GM12872 (cell line): ENCODE measurements around the gene ENTREP1.

Source experiments
- CTCF ChIP-seq: IDR thresholded peaks from 3 replicates; pipeline ENCODE4 v1.5.1; 2011; ENCODE audit warnings: low read depth, mild to moderate bottlenecking, low read length, moderate library complexity; ENCODE audit not compliant: insufficient read depth

ENTREP1 gene

DNA sequence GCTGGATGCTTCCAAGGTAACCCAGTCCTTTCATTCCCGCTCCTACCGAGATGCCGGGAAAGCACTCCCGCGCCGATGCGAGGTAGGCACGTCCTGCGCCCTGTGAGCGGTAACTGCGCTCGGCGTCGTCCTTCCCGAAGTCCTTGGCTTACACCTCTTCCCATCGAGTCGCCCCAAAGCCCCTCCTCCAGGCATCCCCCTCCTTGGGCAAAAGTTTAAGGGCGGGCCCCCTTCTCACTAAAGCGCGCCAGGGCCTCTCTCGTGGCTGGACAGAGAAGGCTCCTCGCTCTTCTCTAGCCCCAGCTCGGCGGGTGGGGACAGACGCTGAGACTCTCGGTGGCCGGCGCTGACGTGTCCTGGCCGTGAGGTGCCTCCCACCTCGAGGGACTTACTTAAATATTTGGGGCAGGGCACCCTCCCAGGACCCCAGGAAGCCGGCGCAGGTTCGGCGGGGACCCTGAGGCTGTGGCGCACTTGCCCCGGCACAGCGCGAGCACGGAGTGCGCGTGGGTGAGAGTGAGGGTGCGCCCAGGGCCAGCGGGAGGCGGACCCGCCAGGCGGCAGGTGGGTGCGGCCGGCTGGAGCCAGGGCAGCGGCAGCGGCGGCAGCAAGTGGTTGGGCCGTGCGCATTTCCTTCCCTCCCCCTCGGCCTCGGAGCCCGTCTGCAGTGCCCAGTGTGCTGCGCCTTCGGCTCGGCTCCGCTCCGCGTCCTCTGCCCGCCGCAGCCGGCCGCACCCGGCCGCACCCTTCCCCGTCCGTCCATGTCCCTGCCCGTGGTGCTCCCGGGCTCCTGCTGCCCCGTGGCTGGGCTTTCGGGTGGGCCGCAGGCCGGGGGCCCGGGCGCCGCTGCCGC is at the start of gene ENTREP1:
ENTREP1 (plus strand) TSS at position 667 of the 853 bp plus-strand sequence; CDS start at position 762, 95 bp downstream.
- TF ChIP-seq CTCF, result no peak

- TF ChIP-seq CTCF, result no peak
Measured at GRCh38 chr9:69276775-69277174, 48.2 kb upstream of the ENTREP1 start.

- TF ChIP-seq CTCF, result no peak
Measured at GRCh38 chr9:69279084-69279731, 45.8 kb upstream of the ENTREP1 start.

DNA sequence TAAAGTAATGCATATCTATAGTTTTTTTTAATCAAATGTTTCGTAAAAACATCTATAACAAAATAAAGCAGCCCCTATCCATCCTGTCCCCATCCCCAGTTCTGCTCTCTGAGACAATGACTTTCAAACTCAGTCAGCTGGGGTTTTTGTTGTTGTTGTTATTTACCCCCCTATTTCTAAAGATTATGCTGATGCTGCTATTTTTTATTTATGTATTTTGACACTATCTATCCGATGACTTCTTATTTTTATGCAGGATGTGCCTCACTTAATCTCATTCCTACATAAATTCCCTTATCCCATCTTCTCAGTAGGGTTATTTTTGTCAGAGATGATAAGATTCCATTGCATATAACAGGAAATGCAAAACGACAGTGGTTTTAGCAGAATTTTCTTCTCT is 45.3 kb upstream of the ENTREP1 start:
- no peak for TF ChIP-seq CTCF

DNA sequence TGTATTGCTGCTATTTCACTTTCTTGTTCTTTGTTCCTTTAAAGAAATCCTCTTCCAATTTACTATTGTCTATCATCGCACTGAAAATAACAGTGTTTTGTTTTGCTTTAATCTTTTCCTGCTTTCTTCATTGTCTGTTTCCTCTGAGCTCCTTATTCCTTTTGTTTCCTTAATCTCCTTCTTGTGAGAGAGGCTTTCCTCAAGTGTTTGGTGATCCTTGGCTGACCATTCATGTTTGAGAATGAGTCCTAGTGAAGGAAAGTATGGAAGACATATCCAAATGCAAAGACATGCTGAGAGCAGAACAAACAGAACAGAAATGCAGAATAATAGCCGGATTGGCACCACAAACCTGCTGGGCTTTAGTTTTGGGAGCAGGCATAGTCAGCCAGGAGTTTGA is 42.0 kb upstream of the ENTREP1 start:
- TF ChIP-seq CTCF, result no peak

DNA sequence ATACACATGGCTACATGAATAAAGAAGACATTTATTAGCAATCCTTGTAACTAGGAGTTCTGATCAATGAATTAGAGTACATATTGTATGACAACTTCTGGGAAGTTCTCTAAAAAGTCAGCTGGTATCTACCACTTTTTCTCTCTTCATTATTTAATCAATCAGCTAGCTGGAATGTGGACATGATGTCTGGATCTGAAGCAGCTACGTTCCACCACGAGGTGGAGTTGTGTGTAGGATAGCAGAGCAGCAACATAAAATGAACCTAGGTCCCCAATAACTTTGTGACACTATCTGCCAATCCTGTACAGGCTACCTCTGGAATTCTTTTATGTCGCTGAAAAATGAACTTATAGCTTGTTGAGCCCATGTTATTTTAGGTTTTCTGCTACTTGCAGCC is 32.9 kb upstream of the ENTREP1 start:
- TF ChIP-seq CTCF, result no peak

DNA sequence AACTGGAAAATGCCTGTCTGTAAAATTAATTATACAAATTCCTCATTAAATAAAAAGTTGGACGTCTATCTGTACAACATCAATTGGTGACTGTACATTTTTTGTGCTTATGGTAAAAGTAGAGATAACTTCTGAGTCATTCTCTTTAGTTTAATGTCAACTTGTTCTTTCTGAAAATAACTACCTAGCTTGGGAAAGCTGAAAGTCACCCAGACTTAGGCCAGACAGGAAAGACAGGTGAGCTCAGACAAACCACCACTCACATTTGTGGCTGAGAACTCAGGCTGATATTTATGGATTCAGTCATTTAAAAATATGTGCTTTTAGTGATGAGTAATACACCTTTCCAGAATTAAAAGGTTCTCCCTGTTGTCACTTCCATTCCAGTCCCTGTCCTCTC is 31.9 kb upstream of the ENTREP1 start:
- TF ChIP-seq CTCF, result no peak
